ENCODE measurements around the gene PTBP1. TPM values are rescaled to one million over a fixed set of nuclear protein-coding genes. Genes with fewer than 3 reads are reported as not detected.
A peak's percentile ranks its signal among the peaks of the same experiment; 100 is the strongest.

Gene PTBP1
- total and polyA plus RNA-seq, 2 of the 13 experiments (the other 11 are each of a cell fraction or from before 2014, with no cell fraction given), result 195 to 288 TPM

DNA sequence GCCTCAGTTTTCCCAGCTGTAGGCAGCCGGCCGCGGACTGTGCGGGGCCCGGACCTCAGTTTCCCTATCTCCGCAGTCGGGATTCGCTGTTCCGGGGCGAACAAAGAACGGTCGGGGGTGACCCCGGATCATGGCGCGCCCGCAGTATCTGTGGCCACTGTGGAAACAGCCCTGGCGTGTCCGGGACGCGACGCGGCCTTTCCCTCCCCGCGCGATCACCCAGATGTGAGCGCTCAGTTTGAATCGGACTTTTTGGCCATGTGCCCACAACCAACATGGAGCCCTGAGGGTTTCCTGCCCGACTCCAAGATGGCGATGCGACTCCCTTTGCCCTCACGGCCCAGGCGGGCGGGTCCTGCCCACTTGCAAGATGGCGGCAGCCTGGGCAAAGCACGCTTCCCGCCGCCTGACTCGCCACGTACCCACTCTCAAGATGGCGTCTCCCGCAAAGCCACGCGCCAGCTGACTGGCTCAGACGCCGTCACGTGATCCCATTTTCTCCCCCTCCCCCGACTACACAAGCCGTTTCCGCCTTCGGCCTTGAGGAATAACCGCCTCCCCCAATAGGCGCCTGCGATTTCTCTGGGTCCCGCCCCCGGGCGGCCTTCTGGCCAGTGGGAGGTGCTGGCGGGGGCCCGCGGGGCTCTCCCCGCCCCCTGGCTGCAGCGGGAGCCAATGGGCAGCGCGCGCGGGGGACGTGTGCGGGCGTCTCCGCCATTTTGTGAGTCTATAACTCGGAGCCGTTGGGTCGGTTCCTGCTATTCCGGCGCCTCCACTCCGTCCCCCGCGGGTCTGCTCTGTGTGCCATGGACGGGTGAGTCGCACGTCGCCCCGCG is at the start of gene PTBP1 (continued):
- TF ChIP-seq ZNF512 (CRISPR knock-in tag; IDR thresholded peaks at IDR 0.05) (no peak), IKZF5 (CRISPR knock-in tag; IDR thresholded peaks at IDR 0.05) (peak; percentile 87), MAFK (conservative IDR thresholded peaks at IDR 0.05 in 1 of 2, IDR thresholded peaks at IDR 0.05 in 1 of 2; ENCODE audit: low read length in 2 of 2) (no peak), PAWR (CRISPR knock-in tag; IDR thresholded peaks at IDR 0.05; ENCODE audit: borderline replicate concordance) (no peak), MYNN (CRISPR knock-in tag; IDR thresholded peaks at IDR 0.05; ENCODE audit: low read depth) (peak; percentile 83; the same call in 1 of the 2 replicates), ERF (CRISPR knock-in tag; IDR thresholded peaks at IDR 0.05) (no peak), THYN1 (CRISPR knock-in tag; IDR thresholded peaks at IDR 0.05; ENCODE audit: borderline replicate concordance, low read depth) (no peak), CREM (IDR thresholded peaks at IDR 0.05) (peak; percentile 92), CREM (CRISPR knock-in tag; IDR thresholded peaks at IDR 0.05) (no peak), ELF4 (CRISPR knock-in tag; IDR thresholded peaks at IDR 0.05; ENCODE audit: borderline replicate concordance) (peak; percentile 92), HOXA5 (CRISPR knock-in tag; IDR thresholded peaks at IDR 0.05) (peak; percentile 61; the same call in 1 of the 2 replicates), ZFP82 (CRISPR knock-in tag; IDR thresholded peaks at IDR 0.05; ENCODE audit: borderline replicate concordance) (peak; percentile 73; the same call in 1 of the 2 replicates), MXD3 (CRISPR knock-in tag; IDR thresholded peaks at IDR 0.05) (peak; percentile 85; the same call in 1 of the 2 replicates), AFF4 (CRISPR knock-in tag; IDR thresholded peaks at IDR 0.05) (no peak), ZFP36L2 (CRISPR knock-in tag; IDR thresholded peaks at IDR 0.05) (no peak), GLI4 (CRISPR knock-in tag; IDR thresholded peaks at IDR 0.05; ENCODE audit: borderline replicate concordance) (no peak), ZBTB42 (CRISPR knock-in tag; IDR thresholded peaks at IDR 0.05) (no peak)
- TF ChIP-seq, protein P1, sequence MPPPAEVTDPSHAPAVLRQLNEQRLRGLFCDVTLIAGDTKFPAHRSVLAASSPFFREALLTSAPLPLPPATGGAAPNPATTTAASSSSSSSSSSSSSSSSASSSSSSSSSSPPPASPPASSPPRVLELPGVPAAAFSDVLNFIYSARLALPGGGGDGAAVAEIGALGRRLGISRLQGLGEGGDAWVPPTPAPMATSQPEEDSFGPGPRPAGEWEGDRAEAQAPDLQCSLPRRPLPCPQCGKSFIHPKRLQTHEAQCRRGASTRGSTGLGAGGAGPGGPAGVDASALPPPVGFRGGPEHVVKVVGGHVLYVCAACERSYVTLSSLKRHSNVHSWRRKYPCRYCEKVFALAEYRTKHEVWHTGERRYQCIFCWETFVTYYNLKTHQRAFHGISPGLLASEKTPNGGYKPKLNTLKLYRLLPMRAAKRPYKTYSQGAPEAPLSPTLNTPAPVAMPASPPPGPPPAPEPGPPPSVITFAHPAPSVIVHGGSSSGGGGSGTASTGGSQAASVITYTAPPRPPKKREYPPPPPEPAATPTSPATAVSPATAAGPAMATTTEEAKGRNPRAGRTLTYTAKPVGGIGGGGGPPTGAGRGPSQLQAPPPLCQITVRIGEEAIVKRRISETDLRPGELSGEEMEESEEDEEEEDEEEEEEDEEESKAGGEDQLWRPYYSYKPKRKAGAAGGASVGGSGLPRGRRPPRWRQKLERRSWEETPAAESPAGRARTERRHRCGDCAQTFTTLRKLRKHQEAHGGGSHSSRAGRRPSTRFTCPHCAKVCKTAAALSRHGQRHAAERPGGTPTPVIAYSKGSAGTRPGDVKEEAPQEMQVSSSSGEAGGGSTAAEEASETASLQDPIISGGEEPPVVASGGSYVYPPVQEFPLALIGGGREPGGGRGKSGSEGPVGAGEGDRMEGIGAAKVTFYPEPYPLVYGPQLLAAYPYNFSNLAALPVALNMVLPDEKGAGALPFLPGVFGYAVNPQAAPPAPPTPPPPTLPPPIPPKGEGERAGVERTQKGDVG (CRISPR knock-in tag; IDR thresholded peaks at IDR 0.05; ENCODE audit: borderline replicate concordance), result no peak
